Keratinocyte (primary cell): ENCODE data around the gene ATL1. TPM values are rescaled to one million over a fixed set of nuclear protein-coding genes. Genes with fewer than 3 reads are reported as not detected.
A peak's percentile ranks its signal among the peaks of the same experiment; 100 is the strongest.

Source experiments
- DNase-seq: peaks from one replicate; pipeline ENCODE4 v3.0.0-alpha.2; 2011; ENCODE audit warnings: low read depth, missing footprints, low spot score
- FAIRE-seq: peaks from 2 replicates; lab custom pipeline; 2011; peaks lifted over from hg19 to GRCh38; lab: Jason Lieb, UNC
- H2AFZ ChIP-seq: 2 replicates; pipeline ENCODE4 v1.6.0; 2012; ENCODE audit warnings: low read length, control low read depth, inconsistent platforms; ENCODE audit not compliant: control insufficient read depth
- H3K27ac ChIP-seq: 2 replicates; pipeline ENCODE4 v1.5.1; 2011; ENCODE audit warnings: low read length; ENCODE audit not compliant: control insufficient read depth, insufficient read depth
- H3K27me3 ChIP-seq: 3 replicates; pipeline ENCODE4 v1.6.0; 2011; ENCODE audit warnings: low read length; ENCODE audit not compliant: control insufficient read depth, insufficient read depth; ENCODE audit errors: extremely low read depth
- H3K36me3 ChIP-seq, 2 experiments: 2 replicates in 1 of 2; 3 replicates in 1 of 2; pipeline ENCODE4 v1.5.1; 2011; ENCODE audit warnings: low read length in 2 of 2, mild to moderate bottlenecking in 1 of 2; ENCODE audit not compliant: control insufficient read depth in 2 of 2, insufficient read depth in 2 of 2; ENCODE audit errors: extremely low read depth in 1 of 2
- H3K4me1 ChIP-seq: 3 replicates; pipeline ENCODE4 v1.5.1; 2011; ENCODE audit warnings: low read length; ENCODE audit not compliant: control insufficient read depth, insufficient read depth; ENCODE audit errors: extremely low read depth
- H3K4me2 ChIP-seq: 3 replicates; pipeline ENCODE4 v1.6.0; 2011; ENCODE audit warnings: low read depth, low read length; ENCODE audit not compliant: control insufficient read depth, insufficient read depth; ENCODE audit errors: extremely low read depth
- H3K4me3 ChIP-seq, 3 experiments: fragments of 200-600 bp in 1 of 3; sonication (generic) in 1 of 3; 2 replicates in 2 of 3; 3 replicates in 1 of 3; pipeline ENCODE4 v1.5.1; 2011 to 2016; ENCODE audit warnings: low read length in 3 of 3, mild to moderate bottlenecking in 3 of 3, control low read depth in 2 of 3, inconsistent platforms in 1 of 3, low read depth in 1 of 3, mixed read lengths in 1 of 3, mixed run types in 1 of 3, moderate library complexity in 1 of 3; ENCODE audit not compliant: control insufficient read depth in 2 of 3, insufficient read depth in 2 of 3; ENCODE audit errors: extremely low read depth in 1 of 3
- H3K79me2 ChIP-seq: 2 replicates; pipeline ENCODE4 v1.6.0; 2012; ENCODE audit warnings: low read length; ENCODE audit not compliant: control insufficient read depth, insufficient read depth
- H3K9ac ChIP-seq: 3 replicates; pipeline ENCODE4 v1.6.0; 2011; ENCODE audit warnings: low read length; ENCODE audit not compliant: control insufficient read depth, insufficient read depth; ENCODE audit errors: extremely low read depth
- H3K9me1 ChIP-seq: 3 replicates; pipeline ENCODE4 v1.6.0; 2011; ENCODE audit warnings: low read length; ENCODE audit not compliant: control insufficient read depth, insufficient read depth; ENCODE audit errors: extremely low read depth
- H3K9me3 ChIP-seq: 2 replicates; pipeline ENCODE4 v1.5.1; 2012; ENCODE audit warnings: low read depth, low read length; ENCODE audit not compliant: control insufficient read depth
- H4K20me1 ChIP-seq: 3 replicates; pipeline ENCODE4 v1.6.0; 2011; ENCODE audit warnings: low read length; ENCODE audit not compliant: control insufficient read depth, insufficient read depth; ENCODE audit errors: extremely low read depth
- CTCF ChIP-seq, 3 experiments: IDR thresholded peaks in 1 of 3; conservative IDR thresholded peaks in 1 of 3; optimal IDR thresholded peaks in 1 of 3; 2 replicates in 2 of 3; 3 replicates in 1 of 3; pipeline versions ENCODE3 to v1.5.1; 2011; ENCODE audit warnings: low read length in 3 of 3, mild to moderate bottlenecking in 3 of 3, moderate library complexity in 2 of 3, control low read depth in 1 of 3, inconsistent platforms in 1 of 3; ENCODE audit not compliant: insufficient read depth in 2 of 3; ENCODE audit errors: extremely low read depth in 1 of 3
- EZH2 ChIP-seq: IDR thresholded peaks from one replicate; pipeline ENCODE4 v1.6.1; 2012; ENCODE audit warnings: inconsistent platforms, mild to moderate bottlenecking, low read length, moderate library complexity
- dilution Hi-C: fragments of 300-500 bp; cut with MboI; formaldehyde crosslinking; loops from one replicate; pipeline ENCODE4 v1.7.0; 2020; ENCODE audit warnings: low sequenced_read_pairs; ENCODE audit not compliant: extremely low pct_ligation_motif_present
- polyA plus RNA-seq, 5 experiments: library from polyadenylated mRNA; depleted of rRNA in 3 of 5; stranded (reverse) in 3 of 5; stranded (forward) in 1 of 5; unstranded in 1 of 5; fragments of >200 nt; gene quantifications; 1 replicate in 1 of 5; 2 replicates in 3 of 5; 3 replicates in 1 of 5; pipeline versions ENCODE4 v1.2.1 to v1.2.3, GENCODE V29; 2011 to 2012; ENCODE audit warnings: missing spikeins in 2 of 5, low read depth in 1 of 5, low replicate concordance in 1 of 5

The ATL1 gene
- polyA plus RNA-seq, 1 donor (not counting 4 experiments of a cell fraction or from before 2014, with no cell fraction given): 3.6 TPM

- Histone ChIP-seq H3K36me3 (peaks cover 2 to 5% of the 10 kb centered on the region in 2 experiments), H3K27ac (peak within 1 kb of the TSS; percentile 90), H3K79me2 (peaks cover 43% of the 10 kb centered on the region), H3K27me3 (no peaks in the 10 kb centered on the region), H4K20me1 (peaks cover 3% of the 10 kb centered on the region), H2AFZ (peak within 1 kb of the TSS; percentile 68), H3K9ac (peak within 1 kb of the TSS; percentile 92), H3K4me2 (peak within 1 kb of the TSS; percentile 94), H3K9me3 (no peaks in the 10 kb centered on the region), H3K4me1 (peaks cover 24% of the 10 kb centered on the region), H3K4me3 (peak within 1 kb of the TSS; percentile 85 to 96 (median 90)), H3K9me1 (peaks cover 3% of the 10 kb centered on the region)
- FAIRE-seq (no peak), DNase-seq (no peak)
- dilution Hi-C loops: no loop called here
- TF ChIP-seq CTCF (optimal IDR thresholded peaks at IDR 0.05 in 1 of 3, IDR thresholded peaks at IDR 0.05 in 1 of 3, conservative IDR thresholded peaks at IDR 0.05 in 1 of 3; ENCODE audit: extremely low read depth in 1 of 3, insufficient read depth in 2 of 3, low read length in 3 of 3): no peak
- TF ChIP-seq EZH2: no peak
Observed at GRCh38 chr14:50667996-50668825, 108.3 kb downstream of the ATL1 start, which contains the start of gene SAV1. Gene SAV1, minus strand, starts transcription at chr14:50668306. Its CDS starts 339 bp downstream, at chr14:50667967.

GRCh38 chr14:50668826-50669143 lies 108.8 kb downstream of the ATL1 start:
- H4K20me1 ChIP-seq: peaks cover 3% of the 10 kb centered on the region
- FAIRE-seq: no peak
- dilution Hi-C loops: no loop called here

More at GRCh38 chr14:50668826-50669143, 108.8 kb downstream of the ATL1 start:
- Histone ChIP-seq H3K36me3 (peaks cover 2 to 5% of the 10 kb centered on the region in 2 experiments), H3K4me3 (peak overlapping the region; percentile 85 to 96 (median 90)), H3K4me1 (peaks cover 24% of the 10 kb centered on the region), H3K4me2 (peak overlapping the region; percentile 94), H3K9ac (peak overlapping the region; percentile 92), H3K79me2 (peaks cover 38% of the 10 kb centered on the region), H2AFZ (peak overlapping the region; percentile 68), H3K9me3 (no peaks in the 10 kb centered on the region), H3K27ac (peak overlapping the region; percentile 90), H3K9me1 (peaks cover 3% of the 10 kb centered on the region), H3K27me3 (no peaks in the 10 kb centered on the region)
- DNase-seq: no peak
- TF ChIP-seq EZH2: no peak
- no peak for TF ChIP-seq CTCF (optimal IDR thresholded peaks at IDR 0.05 in 1 of 3, IDR thresholded peaks at IDR 0.05 in 1 of 3, conservative IDR thresholded peaks at IDR 0.05 in 1 of 3; ENCODE audit: extremely low read depth in 1 of 3, insufficient read depth in 2 of 3, low read length in 3 of 3)
